ENCODE data around the gene PGGT1B. TPM values are rescaled to one million over a fixed set of nuclear protein-coding genes. Genes with fewer than 3 reads are reported as not detected.

PGGT1B gene
- total and polyA plus RNA-seq, 9 of the 15 experiments (the other 6 are each of a cell fraction or from before 2014, with no cell fraction given) = 5.3 to 33.7 (median 19.8) TPM

DNA sequence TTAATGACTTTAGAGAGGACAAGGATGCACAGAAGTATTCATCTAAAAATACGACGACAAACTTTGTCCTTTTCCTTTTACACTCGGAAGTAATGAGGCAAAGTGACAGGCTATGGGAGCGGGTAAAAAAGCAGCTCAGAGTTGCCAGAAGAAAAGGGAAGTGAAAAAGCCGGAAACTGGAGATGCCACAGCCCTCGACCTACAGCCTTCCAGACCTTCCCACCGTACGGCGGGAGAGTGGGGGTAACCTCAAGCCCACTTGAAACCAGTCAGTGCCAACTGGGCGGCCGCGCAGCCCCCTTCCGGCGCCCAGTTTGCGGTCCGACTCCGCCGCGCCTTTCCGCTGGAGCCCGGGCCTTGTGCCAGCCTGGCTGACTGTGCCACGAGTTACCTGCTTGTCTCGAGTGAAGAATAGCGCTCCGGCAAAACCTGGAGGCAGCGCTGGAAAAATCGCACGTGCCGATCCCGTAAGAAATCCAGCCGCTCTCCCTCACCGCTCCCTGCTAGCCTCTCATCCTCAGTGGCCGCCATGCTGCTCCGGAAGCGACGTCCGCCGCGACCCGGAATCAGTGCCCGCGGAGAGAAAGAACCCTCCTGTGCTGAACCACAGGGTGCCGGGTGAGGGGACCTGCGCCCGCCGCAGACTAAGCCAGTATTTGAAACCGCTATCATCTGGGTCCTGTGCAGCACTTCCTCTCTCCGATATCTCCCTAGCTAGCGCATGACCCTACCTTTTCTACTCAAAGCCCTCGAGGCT is at the start of gene PGGT1B (continued):
- TF ChIP-seq NCOA2 (IDR thresholded peaks at IDR 0.05; ENCODE audit: partially characterized antibody in 2 of 2) (no peak), ZZZ3 (IDR thresholded peaks at IDR 0.05) (no peak), XRCC4 (IDR thresholded peaks at IDR 0.05; ENCODE audit: extremely low read depth, insufficient read depth, insufficient read length) (no peak), ELF4 (CRISPR knock-in tag; IDR thresholded peaks at IDR 0.05) (no peak), ZNF696 (CRISPR knock-in tag; conservative IDR thresholded peaks at IDR 0.05) (no peak), FOS (IDR thresholded peaks at IDR 0.05; ENCODE audit: extremely low read depth, insufficient read length) (no peak), HEY1 (CRISPR knock-in tag; IDR thresholded peaks at IDR 0.05; ENCODE audit: borderline replicate concordance) (no peak), ZNF408 (CRISPR knock-in tag; IDR thresholded peaks at IDR 0.05; ENCODE audit: low read depth) (no peak), KAT7 (CRISPR knock-in tag; IDR thresholded peaks at IDR 0.05; ENCODE audit: borderline replicate concordance) (no peak; the same call in 1 of the 2 replicates), RCOR1 (IDR thresholded peaks at IDR 0.05; ENCODE audit: borderline replicate concordance in 1 of 2, low read depth in 2 of 2, low read length in 2 of 2) (no peak), FUS (optimal IDR thresholded peaks at IDR 0.05; ENCODE audit: low read depth, low read length) (no peak), IRF2 (CRISPR knock-in tag; IDR thresholded peaks at IDR 0.05) (no peak)
- TF ChIP-seq, protein P1, sequence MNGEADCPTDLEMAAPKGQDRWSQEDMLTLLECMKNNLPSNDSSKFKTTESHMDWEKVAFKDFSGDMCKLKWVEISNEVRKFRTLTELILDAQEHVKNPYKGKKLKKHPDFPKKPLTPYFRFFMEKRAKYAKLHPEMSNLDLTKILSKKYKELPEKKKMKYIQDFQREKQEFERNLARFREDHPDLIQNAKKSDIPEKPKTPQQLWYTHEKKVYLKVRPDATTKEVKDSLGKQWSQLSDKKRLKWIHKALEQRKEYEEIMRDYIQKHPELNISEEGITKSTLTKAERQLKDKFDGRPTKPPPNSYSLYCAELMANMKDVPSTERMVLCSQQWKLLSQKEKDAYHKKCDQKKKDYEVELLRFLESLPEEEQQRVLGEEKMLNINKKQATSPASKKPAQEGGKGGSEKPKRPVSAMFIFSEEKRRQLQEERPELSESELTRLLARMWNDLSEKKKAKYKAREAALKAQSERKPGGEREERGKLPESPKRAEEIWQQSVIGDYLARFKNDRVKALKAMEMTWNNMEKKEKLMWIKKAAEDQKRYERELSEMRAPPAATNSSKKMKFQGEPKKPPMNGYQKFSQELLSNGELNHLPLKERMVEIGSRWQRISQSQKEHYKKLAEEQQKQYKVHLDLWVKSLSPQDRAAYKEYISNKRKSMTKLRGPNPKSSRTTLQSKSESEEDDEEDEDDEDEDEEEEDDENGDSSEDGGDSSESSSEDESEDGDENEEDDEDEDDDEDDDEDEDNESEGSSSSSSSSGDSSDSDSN (IDR thresholded peaks at IDR 0.05; ENCODE audit: borderline replicate concordance in 1 of 2, low read depth in 2 of 2, low read length in 2 of 2) = peak in 1 of 2 experiments; percentile 57; a peak in 2 of 4 replicates
- TF ChIP-seq, protein P2, sequence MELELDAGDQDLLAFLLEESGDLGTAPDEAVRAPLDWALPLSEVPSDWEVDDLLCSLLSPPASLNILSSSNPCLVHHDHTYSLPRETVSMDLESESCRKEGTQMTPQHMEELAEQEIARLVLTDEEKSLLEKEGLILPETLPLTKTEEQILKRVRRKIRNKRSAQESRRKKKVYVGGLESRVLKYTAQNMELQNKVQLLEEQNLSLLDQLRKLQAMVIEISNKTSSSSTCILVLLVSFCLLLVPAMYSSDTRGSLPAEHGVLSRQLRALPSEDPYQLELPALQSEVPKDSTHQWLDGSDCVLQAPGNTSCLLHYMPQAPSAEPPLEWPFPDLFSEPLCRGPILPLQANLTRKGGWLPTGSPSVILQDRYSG (tag; conservative IDR thresholded peaks at IDR 0.05; ENCODE audit: low read depth) = 0 out of 2 replicates have a peak, but pooled peaks have one; percentile 56
- TF ChIP-seq, protein P3, sequence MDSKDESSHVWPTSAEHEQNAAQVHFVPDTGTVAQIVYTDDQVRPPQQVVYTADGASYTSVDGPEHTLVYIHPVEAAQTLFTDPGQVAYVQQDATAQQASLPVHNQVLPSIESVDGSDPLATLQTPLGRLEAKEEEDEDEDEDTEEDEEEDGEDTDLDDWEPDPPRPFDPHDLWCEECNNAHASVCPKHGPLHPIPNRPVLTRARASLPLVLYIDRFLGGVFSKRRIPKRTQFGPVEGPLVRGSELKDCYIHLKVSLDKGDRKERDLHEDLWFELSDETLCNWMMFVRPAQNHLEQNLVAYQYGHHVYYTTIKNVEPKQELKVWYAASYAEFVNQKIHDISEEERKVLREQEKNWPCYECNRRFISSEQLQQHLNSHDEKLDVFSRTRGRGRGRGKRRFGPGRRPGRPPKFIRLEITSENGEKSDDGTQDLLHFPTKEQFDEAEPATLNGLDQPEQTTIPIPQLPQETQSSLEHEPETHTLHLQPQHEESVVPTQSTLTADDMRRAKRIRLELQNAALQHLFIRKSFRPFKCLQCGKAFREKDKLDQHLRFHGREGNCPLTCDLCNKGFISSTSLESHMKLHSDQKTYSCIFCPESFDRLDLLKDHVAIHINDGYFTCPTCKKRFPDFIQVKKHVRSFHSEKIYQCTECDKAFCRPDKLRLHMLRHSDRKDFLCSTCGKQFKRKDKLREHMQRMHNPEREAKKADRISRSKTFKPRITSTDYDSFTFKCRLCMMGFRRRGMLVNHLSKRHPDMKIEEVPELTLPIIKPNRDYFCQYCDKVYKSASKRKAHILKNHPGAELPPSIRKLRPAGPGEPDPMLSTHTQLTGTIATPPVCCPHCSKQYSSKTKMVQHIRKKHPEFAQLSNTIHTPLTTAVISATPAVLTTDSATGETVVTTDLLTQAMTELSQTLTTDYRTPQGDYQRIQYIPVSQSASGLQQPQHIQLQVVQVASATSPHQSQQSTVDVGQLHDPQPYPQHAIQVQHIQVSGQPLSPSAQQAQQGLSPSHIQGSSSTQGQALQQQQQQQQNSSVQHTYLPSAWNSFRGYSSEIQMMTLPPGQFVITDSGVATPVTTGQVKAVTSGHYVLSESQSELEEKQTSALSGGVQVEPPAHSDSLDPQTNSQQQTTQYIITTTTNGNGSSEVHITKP (IDR thresholded peaks at IDR 0.05; ENCODE audit: partially characterized antibody) = peak; percentile 52
- TF ChIP-seq, protein P4, sequence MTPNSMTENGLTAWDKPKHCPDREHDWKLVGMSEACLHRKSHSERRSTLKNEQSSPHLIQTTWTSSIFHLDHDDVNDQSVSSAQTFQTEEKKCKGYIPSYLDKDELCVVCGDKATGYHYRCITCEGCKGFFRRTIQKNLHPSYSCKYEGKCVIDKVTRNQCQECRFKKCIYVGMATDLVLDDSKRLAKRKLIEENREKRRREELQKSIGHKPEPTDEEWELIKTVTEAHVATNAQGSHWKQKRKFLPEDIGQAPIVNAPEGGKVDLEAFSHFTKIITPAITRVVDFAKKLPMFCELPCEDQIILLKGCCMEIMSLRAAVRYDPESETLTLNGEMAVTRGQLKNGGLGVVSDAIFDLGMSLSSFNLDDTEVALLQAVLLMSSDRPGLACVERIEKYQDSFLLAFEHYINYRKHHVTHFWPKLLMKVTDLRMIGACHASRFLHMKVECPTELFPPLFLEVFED (CRISPR knock-in tag; conservative IDR thresholded peaks at IDR 0.05) = no peak
- TF ChIP-seq, protein P5, sequence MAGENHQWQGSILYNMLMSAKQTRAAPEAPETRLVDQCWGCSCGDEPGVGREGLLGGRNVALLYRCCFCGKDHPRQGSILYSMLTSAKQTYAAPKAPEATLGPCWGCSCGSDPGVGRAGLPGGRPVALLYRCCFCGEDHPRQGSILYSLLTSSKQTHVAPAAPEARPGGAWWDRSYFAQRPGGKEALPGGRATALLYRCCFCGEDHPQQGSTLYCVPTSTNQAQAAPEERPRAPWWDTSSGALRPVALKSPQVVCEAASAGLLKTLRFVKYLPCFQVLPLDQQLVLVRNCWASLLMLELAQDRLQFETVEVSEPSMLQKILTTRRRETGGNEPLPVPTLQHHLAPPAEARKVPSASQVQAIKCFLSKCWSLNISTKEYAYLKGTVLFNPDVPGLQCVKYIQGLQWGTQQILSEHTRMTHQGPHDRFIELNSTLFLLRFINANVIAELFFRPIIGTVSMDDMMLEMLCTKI (IDR thresholded peaks at IDR 0.05; ENCODE audit: partially characterized antibody) = no peak
